ENCODE data around the gene SLC11A1.

SLC11A1 gene

DNA sequence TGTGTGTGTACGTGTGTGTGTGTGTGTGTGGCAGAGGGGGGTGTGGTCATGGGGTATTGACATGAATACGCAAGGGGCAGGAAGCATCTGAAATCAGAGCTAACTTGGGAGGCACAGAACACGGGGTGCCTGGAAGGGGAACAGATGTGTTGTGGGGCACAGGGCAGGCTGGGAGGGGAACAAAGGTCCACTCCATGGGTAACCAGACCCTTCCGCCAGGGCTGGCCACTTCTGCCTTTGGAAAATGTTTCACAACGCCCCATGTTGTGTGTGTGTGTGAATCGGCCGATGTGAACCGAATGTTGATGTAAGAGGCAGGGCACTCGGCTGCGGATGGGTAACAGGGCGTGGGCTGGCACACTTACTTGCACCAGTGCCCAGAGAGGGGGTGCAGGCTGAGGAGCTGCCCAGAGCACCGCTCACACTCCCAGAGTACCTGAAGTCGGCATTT is at the start of gene SLC11A1:
Gene SLC11A1 (plus strand): TSS at position 358 of the 451 bp plus-strand sequence. CDS start 96 bp downstream, outside the sequence.
- no peak for DNase-seq

GRCh38 chr2:218332288-218332687 is 49.8 kb upstream of the SLC11A1 start:
- no peak for DNase-seq

DNA sequence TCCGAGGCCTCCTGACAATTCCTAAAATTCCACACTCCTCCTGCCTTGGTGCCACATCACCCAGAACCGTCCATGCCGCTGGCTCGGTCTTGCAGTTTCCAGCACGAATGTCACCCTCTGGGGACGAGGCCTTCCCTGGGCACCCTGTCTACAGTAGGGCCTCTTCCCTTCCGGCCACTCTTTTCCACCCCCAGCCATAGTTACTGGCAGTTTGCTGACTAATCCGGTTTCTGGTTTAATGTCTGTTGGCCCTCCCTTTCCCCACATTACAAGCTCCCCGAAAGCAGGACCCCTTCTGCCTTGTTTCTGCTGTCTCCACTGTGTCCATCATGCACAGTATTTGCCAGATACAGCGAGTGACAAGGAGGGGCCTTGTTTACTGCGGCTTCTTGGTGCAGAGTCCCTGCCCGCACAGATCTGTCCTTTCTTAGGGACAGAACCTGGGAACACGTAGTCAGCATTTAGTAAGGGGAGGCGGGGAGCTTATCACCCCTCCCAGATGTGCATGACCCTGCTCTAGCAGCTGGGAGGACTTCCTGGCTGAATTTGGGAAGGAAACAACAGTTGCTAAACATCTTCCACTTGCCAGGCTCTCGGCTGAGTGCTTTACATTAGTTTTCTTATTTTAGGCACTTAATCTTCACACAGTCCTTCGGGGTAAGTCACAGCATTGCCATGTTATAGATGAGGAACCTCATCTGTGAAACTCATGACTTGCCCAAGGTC is 49.0 kb upstream of the SLC11A1 start:
- no peak for DNase-seq

DNA sequence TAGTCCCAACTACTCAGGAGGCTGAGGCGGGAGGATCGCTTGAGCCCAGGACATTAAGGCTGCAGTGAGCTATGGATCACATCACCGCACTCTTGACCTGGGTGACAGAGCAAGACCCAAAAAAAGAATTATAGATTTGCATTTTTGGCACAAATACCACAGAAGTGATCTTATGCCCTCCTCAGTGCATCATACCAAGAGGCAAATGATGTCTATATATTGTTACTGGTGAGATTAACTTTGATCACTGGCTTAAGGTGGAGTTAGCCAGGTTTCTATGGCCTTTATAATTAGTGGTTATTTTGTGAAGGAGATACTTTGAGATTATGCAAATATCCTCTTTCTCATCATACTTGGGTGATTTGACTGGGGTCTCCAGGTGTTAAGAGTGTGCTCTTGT is 47.5 kb upstream of the SLC11A1 start:
- no peak for DNase-seq

DNA sequence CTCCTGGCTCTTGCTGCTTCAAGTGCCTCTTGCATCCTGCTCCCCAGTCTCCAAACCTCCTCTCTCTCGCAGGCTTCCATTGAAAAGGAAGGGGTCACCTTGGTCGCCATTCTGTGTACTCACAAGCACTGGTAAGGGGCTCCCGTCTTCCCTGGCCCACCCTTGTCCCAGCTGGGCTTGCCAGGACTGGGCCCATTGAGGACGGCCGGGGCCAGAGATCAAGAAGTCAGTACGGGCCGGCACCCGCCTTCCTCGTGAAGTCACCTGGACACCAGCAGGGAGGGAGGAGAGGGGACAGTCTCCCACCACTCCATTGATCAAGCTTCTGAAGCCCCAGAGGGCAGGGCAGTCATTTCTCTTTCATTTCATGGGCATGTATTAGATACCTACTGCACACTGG is 41.4 kb upstream of the SLC11A1 start:
- no peak for DNase-seq

- no peak for DNase-seq
Measured at GRCh38 chr2:218341381-218341780, 40.7 kb upstream of the SLC11A1 start.

- DNase-seq, result no peak
Measured at GRCh38 chr2:218342837-218343236, 39.2 kb upstream of the SLC11A1 start.

DNA sequence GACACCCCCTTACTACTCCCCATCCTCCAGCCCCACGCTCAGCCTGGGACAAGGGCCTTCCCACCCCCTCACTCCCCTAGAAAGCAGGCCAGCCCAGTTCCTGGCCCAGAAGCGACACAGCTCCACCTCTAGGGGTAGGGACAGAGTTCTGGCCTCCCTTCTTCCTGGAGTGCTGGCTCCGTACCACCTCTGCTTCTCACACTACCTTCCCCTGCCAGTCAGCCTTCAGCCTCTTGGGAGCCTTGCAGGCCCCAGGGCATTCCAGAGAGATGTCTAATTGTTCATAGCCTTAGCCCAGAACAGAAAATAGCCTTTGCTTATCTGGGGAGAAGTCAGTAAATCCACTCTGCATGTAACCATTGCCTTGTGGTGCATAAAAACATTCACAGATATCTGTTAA is 38.5 kb upstream of the SLC11A1 start:
- DNase-seq, result no peak

DNA sequence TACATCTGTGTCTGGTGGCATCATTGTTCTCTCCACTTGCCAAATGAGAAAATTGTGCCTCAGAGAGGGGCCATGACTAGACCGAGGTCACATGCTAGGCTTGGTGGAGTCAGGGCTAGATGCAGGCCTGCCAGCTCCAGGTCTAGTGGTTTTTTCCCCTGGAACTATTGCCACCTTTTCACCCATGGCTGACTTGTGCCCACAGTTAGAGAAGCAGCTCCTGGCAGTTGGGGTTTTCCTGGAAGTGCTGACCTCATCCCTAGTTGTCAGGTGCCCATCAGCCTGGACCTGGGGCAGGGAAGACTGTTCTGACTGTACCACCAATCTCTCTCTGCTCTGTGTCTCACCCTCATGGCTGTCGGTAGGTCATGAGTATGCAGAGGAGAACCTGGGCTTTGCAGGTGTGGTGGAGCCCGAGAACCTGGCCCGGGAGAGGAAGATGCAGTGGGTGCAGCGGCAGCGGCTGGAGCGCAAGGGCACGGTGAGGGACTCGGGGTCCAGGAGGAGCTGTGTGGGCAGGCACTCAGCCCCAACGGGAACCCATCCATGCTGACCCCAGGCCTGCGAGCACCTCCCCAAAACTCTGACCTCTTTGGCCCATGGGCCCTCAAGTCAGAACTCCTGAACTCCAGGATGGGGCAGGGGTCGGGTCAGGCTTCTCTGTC is 37.9 kb upstream of the SLC11A1 start:
- no peak for DNase-seq

DNA sequence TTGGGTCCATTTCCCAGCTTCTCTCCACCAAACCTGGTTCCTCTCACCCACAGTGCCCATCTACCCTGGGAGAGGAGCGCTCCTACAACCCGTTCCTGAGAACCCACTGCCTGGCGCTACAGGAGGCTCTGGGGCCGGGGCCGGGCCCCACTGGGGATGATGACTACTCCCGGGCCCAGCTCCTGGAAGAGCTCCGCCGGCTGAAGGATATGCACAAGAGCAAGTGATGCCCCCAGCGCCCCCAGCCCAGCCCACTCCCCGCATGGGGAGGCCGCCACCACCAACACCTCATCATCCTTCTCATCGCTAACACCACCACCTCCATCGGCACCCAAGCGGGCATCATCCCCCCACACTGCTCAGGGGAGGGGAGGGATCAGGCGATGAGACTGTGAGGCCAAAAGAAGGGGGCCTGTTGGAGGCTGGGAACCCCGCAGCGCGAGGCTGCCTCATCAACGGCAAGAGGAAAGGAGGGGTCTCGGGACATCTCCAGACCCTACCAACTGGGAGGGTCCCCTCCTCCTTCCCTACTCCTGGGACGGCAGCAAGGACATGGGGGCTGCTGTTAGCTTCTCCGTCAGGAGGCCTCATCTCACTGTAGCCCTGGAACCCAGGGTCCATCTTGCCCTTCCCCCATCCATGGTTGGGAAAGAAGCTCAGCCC is 37.2 kb upstream of the SLC11A1 start:
- DNase-seq, result no peak

GRCh38 chr2:218345491-218346236 is 36.4 kb upstream of the SLC11A1 start:
- no peak for DNase-seq

- no peak for DNase-seq
Measured at GRCh38 chr2:218347172-218347571, 34.9 kb upstream of the SLC11A1 start.

GRCh38 chr2:218354045-218354444 is 28.0 kb upstream of the SLC11A1 start:
- no peak for DNase-seq

GRCh38 chr2:218354850-218355443 is 27.1 kb upstream of the SLC11A1 start:
- no peak for DNase-seq

GRCh38 chr2:218357236-218358177 is 24.6 kb upstream of the SLC11A1 start:
- DNase-seq, result no peak

DNA sequence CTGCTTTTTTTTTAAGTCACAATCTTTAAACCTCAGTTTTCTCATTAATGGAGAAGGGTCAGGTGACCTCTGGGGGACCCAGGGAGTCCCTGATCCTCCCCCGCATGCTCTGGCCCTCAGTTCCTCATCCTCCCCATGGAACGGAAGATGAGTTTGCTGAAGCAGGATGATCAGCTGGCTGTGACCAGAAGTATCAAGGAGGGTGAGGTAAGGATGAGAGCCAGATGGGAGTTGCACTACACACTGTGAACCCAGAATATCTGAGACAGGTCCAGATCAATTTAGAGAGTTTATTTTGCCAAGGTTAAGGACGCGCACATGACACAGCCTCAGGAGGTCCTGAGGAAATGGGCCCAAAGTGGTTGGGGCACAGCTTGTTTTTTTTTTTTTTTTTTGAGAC is 21.6 kb upstream of the SLC11A1 start:
- DNase-seq, result no peak

GRCh38 chr2:218362606-218363005 is 19.5 kb upstream of the SLC11A1 start:
- DNase-seq, result no peak

DNA sequence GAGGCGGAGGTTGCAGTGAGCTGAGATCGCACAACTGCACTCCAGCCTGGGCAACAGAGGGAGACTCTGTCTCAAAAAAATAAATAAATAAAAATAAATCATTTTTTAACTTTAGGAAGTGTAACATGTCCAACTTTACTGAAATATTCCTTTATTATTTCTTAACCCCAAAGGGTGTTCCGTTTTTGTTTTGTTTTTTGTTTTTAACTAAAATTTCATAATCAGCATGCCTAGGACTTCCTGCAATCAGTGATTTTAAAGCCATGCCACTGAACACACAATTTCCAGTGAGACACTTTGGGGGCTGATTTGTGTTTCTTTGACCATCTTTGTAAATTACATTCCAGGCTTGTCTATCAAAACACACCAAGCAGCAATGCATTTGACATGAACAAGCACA is 18.3 kb upstream of the SLC11A1 start:
- no peak for DNase-seq

DNA sequence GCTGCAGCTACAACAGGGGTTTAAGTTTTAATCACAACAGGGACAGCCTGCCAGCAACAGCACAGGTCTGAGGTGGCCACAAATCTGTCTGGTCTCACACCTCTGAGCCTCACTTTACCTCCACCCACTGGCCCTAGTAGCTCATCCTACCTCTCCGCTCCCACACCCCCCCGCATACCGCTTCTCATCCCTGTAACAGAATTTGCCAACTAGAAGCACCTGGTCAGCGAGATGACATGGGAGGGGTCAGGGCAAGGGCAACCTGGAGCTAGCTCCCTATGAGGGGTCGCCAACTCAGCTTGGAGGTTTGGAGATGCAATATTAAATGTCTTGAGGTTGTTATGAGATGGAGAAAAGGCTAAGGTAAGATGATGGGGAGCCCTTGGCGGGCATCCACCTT is 17.9 kb upstream of the SLC11A1 start:
- no peak for DNase-seq

- DNase-seq, result no peak
Measured at GRCh38 chr2:218366621-218367414, 15.3 kb upstream of the SLC11A1 start.

All from CD4-positive, alpha-beta T cell treated with Interleukin-12 subunit alpha and Interleukin-12 subunit beta, for 1 hour (primary cell).